Thymus (tissue), 11 donors: ENCODE measurements around the gene BTG1. TPM values are rescaled to one million over a fixed set of nuclear protein-coding genes. Genes with fewer than 3 reads are reported as not detected.
A peak's percentile ranks its signal among the peaks of the same experiment; 100 is the strongest.

Experiments used
- DNase-seq, 9 donors: peaks; one replicate each; pipeline ENCODE4 v3.0.0-alpha.2; 2013; ENCODE audit warnings: low spot score in 9 of 9, low read depth in 6 of 9, missing footprints in 1 of 9
- H3K27ac ChIP-seq, 2 donors: one replicate each; pipeline ENCODE4 v1.5.1; 2013; ENCODE audit warnings: control low read depth in 1 of 2, low read depth in 1 of 2, low read length in 1 of 2, mild to moderate bottlenecking in 1 of 2, moderate library complexity in 1 of 2
- H3K27me3 ChIP-seq, 2 donors: one replicate each; pipeline ENCODE4 v1.5.1; 2013; ENCODE audit warnings: low read length in 1 of 2; ENCODE audit not compliant: control insufficient read depth in 2 of 2, insufficient read depth in 1 of 2
- H3K36me3 ChIP-seq, 2 donors: one replicate each; pipeline ENCODE4 v1.5.1; 2013; ENCODE audit warnings: low read length in 1 of 2, mild to moderate bottlenecking in 1 of 2, moderate library complexity in 1 of 2; ENCODE audit not compliant: control insufficient read depth in 2 of 2, insufficient read depth in 2 of 2
- H3K4me1 ChIP-seq, 2 donors: one replicate each; pipeline ENCODE4 v1.5.1; 2013; ENCODE audit warnings: low read length in 2 of 2; ENCODE audit not compliant: control insufficient read depth in 2 of 2, insufficient read depth in 2 of 2
- H3K4me3 ChIP-seq, 2 donors: one replicate each; pipeline ENCODE4 v1.5.1; 2013; ENCODE audit warnings: low read length in 2 of 2, control low read depth in 1 of 2, mild to moderate bottlenecking in 1 of 2
- H3K9me3 ChIP-seq, 2 donors: one replicate each; pipeline ENCODE4 v1.5.1; 2013; ENCODE audit warnings: low read length in 1 of 2, mild to moderate bottlenecking in 1 of 2; ENCODE audit not compliant: control insufficient read depth in 2 of 2, insufficient read depth in 1 of 2
- WGBS: extraction: QIAGEN DNeasy Blood & Tissue Kit; methylation state at CpG from one replicate; pipeline ENCODE4 v1.1.7; 2013; 5-methylcytosine and 5-hydroxymethylcytosine counted together
- polyA plus RNA-seq: library from polyadenylated mRNA; stranded (reverse); fragments of 200-250 nt; gene quantifications from one replicate; pipeline ENCODE4 v1.2.3, GENCODE V29; 2013
- total RNA-seq: library from RNA; stranded (reverse); fragments of 120-200 nt; gene quantifications from one replicate; pipeline ENCODE4 v1.2.4, GENCODE V29; 2013
- donor health status: healthy.

Gene BTG1
- total and polyA plus RNA-seq, 2 donors = 38.1 to 313 TPM

DNA sequence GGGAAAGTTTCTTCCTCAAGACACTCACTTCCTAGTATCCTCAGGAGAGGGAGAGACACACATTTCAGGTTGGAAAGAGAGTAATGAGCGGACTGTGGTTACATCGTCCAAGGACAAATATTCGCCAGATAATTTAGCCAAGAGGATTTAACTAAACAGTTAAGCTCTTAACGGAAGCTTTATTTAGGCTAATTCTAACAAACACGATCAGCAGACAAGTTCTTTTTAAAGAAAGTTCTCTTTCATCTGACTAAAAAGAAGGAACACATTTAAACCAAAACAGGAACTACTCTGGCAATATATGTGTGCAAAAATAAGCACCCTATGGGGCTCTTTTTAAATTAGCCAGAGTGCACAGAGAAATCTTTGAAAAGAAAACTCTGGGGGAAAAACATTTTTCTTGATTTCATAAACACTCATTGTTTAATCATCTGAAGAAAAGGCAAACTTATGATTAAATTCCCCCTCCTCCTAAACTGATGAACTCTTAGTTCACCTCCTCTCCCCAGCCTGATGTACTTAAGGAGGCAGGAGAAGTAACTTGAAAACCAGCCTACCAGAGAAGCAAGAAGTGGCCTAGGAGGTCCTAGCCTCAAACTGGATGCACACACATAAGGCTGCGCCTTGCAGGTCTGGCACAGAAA lies 13.3 kb upstream of the BTG1 start:
- peaks cover 8 to 11% of the 10 kb centered on the region in 2 donors for H3K4me1 ChIP-seq
- DNase-seq = peak in 1 of 9 donors; percentile 57
- H3K27me3 ChIP-seq = no peaks in the 10 kb centered on the region
- 33% methylated on average over 6 of the region's 6 CpGs for WGBS
- H3K27ac ChIP-seq = peak overlapping the region; percentile 48 to 75
- no peaks in the 10 kb centered on the region for H3K9me3 ChIP-seq
- H3K4me3 ChIP-seq = no peak overlapping the region
- no peaks in the 10 kb centered on the region for H3K36me3 ChIP-seq

DNA sequence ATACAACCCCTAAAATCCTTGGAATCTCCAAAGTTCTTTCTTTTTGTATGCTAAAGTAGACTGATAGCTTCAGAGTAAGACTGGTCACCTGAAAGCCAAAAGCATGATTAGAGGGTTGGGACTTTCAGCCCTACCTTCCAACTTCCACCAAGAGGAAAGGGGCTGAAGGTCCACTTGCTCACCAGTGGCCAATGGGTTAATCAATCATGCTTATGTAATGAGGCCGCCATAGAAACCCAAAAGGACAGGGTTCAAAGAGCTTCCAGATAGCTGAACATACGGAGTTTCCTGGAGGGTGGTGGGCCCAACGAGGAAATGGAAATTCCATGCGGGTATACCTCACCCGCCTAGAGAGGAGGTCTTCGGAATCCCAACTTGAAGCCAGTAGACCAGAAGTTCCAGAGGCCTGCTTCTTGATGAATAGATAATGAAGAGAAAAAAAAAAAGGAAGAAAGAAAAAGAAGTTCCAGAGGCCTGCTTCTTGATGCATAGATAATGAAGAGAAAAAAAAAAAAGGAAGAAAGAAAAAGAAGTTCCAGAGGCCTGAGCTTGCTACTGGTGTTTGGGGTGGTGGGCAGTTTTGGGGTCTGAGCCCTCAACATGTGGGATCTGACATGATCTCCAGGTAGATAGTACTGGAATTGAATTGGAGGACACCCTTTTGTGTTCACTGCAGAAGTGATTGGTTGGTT lies 11.2 kb upstream of the BTG1 start:
- no peaks in the 10 kb centered on the region for H3K36me3 ChIP-seq
- H3K27ac ChIP-seq = no peak overlapping the region
- no peak for DNase-seq
- H3K9me3 ChIP-seq = no peaks in the 10 kb centered on the region
- H3K27me3 ChIP-seq = no peaks in the 10 kb centered on the region
- H3K4me3 ChIP-seq = no peak overlapping the region
- peaks cover 8 to 11% of the 10 kb centered on the region in 2 donors for H3K4me1 ChIP-seq
- WGBS = 98% methylated on average over 6 of the region's 6 CpGs

DNA sequence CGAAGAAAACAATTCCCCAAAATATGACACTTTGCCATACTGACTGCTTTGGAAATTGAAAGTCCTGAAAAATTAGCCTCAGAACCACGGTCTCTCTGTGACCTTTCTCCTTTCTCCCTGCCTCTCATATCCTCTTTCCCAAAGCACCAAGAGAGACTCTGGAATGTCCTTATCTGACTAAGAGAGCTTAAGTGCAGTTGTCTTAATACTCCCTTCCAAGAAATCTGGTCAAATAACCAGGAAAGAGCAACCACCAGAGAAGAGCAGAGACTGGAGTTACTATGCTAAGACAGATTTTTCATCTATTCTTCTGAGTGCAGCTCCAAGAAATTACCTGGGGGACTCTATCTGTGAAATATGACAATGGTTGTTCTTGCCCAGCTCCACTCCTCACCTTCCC lies 10.5 kb upstream of the BTG1 start:
- no peaks in the 10 kb centered on the region for H3K27me3 ChIP-seq
- no peak overlapping the region for H3K4me3 ChIP-seq
- peaks cover 8 to 11% of the 10 kb centered on the region in 2 donors for H3K4me1 ChIP-seq
- H3K36me3 ChIP-seq = no peaks in the 10 kb centered on the region
- no peaks in the 10 kb centered on the region for H3K9me3 ChIP-seq
- no peak overlapping the region for H3K27ac ChIP-seq
- DNase-seq = no peak
- 95% methylated on average over 2 of the region's 2 CpGs for WGBS

DNA sequence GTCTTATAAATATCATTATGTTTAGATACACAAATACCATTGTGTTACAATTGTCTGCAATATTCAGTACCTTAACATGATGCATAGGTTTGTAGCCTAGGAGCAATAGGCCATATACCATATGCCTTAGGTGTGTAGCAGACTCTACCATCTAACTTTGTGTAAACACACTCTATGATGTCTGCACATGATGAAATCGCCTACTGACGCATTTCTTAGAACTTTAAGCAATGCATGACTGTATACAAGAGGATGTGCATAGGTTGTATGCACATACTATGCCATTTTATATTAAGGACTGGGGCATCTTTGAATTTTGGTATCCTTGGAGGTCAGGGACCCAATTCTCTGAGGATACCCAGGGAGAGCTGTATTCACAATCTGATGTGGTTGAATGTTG lies 10.1 kb upstream of the BTG1 start:
- no peaks in the 10 kb centered on the region for H3K9me3 ChIP-seq
- no peaks in the 10 kb centered on the region for H3K36me3 ChIP-seq
- H3K27ac ChIP-seq = no peak overlapping the region
- no peak for DNase-seq
- WGBS = 97% methylated on average over 2 of the region's 2 CpGs
- H3K4me1 ChIP-seq = peaks cover 8 to 11% of the 10 kb centered on the region in 2 donors
- no peaks in the 10 kb centered on the region for H3K27me3 ChIP-seq
- H3K4me3 ChIP-seq = no peak overlapping the region

DNA sequence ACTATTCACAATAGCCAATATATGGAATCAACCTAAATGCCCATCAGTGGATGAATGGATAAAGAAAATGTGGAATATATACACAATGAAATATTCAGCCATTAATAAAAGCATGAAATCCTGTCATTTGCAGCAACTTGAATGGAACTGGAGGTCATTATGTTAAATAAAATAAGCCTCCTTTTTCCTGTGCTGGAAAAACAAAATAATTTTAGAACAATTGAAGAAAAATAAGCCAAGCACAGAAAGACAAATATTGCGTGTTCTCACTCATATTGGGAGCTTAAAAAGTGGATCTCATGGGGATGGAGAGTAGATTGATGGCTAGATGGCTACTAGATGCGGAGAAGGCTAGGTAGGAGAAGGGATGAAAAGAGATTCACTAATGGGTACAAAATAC lies 6.3 kb upstream of the BTG1 start:
- 98% methylated on average over 2 of the region's 2 CpGs for WGBS
- no peak overlapping the region for H3K4me3 ChIP-seq
- no peaks in the 10 kb centered on the region for H3K9me3 ChIP-seq
- no peaks in the 10 kb centered on the region for H3K27me3 ChIP-seq
- H3K36me3 ChIP-seq = no peaks in the 10 kb centered on the region
- H3K27ac ChIP-seq = no peak overlapping the region
- DNase-seq = no peak
- H3K4me1 ChIP-seq = peaks cover 4 to 8% of the 10 kb centered on the region in 2 donors

DNA sequence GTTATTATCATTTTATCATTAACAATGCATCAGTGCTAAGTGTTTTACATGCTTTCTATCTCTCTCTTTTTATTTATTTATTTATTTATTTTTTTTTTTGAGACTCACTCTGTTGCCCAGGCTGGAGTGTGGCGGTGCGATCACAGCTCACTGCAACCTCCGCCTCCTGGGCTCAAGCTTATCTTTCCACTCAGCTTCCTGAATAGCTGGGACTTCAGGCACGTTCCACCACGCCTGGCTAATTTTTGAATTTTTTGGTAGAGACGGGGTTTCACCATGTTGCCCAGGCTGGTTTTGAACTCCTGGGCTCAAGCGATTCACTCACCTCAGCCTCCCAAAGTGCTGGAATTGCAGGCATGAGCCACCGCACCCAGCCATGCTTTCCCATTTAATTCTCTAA lies 3.9 kb upstream of the BTG1 start:
- no peaks in the 10 kb centered on the region for H3K9me3 ChIP-seq
- H3K4me3 ChIP-seq = no peak overlapping the region
- no peaks in the 10 kb centered on the region for H3K27me3 ChIP-seq
- peaks cover 4 to 8% of the 10 kb centered on the region in 2 donors for H3K4me1 ChIP-seq
- peaks cover under 1 to 2% of the 10 kb centered on the region in 2 donors for H3K36me3 ChIP-seq
- DNase-seq = no peak
- H3K27ac ChIP-seq = no peak overlapping the region
- 98% methylated on average over 8 of the region's 8 CpGs for WGBS

DNA sequence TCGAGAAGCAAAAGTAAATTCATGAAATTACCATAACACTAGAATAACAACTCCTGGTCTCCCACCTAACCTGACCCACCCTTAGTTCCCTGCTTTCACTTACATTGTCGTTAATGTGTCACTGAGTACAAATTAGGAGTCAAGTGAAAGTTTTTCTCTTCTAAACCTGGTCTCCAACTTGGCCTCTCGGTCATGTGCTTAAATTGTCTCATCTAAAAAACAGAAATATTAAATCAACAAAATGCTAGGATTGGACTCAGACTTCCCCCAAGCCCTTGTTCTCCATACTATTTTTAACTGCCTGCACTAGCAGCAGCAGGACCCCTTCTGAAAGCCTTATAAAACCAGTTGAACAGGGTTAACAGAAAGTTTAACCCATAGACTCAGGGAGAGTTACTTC lies 1.8 kb upstream of the BTG1 start:
- peaks cover 4 to 8% of the 10 kb centered on the region in 2 donors for H3K4me1 ChIP-seq
- DNase-seq = peak in 1 of 9 donors; percentile 58
- H3K36me3 ChIP-seq = peaks cover 10 to 18% of the 10 kb centered on the region in 2 donors
- no peaks in the 10 kb centered on the region for H3K27me3 ChIP-seq
- no peaks in the 10 kb centered on the region for H3K9me3 ChIP-seq
- peak overlapping the region; percentile 51 to 62 for H3K27ac ChIP-seq
- H3K4me3 ChIP-seq = peak overlapping the region in 1 of 2 donors; percentile 40
- 55% methylated on average over 3 of the region's 3 CpGs for WGBS

DNA sequence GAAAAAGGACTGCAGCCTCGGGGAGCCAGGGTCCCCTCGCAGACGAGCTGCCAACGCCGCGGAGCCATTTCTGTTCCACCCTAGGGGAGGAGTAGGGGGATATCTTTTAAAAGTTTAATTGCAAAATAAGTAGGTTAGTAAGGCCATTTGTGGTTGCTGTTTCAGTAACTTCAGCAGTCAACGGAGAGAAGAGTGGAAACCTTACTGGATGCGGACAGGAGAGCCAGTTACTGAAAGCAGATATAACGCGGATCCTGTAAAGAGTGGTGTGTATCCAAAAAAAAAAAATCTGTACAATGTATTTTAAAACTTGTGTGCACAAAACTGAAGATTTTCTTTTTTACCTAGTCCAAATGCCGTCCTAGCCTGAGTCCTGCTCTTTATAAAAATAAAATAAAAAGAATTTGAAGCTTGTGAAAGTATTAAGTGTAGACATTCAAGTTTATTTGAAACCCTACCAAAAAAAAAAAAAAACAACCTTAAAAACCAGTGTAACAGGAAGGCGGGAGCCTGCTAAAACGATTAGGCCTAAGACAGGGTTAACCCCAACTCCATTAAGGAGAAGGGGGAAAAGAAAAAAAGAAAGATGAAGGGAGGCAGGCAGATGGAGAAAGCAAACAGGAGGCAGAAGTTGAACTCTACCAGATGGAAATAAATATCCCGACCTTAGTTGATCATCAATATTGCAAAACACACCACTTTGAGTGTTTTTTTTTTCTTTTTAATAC lies 1.0 kb upstream of the BTG1 start:
- 7% methylated on average over 14 of the region's 14 CpGs for WGBS

DNA sequence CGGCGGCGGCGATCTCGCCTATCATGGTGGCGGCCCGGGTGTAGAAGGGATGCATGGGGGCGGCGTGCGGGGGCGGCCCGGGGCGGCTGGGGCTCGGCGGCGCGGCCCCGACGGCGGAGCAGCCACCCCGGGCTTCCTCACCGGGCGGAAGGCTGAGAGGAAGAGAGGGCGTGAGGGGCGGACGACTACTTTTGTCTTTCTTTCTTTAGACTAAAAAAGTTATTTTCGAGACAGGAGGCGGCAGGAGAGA lies 240 bp downstream of the BTG1 start:
- H3K4me1 ChIP-seq = peaks cover 4 to 8% of the 10 kb centered on the region in 2 donors
- no peak for DNase-seq
- peak overlapping the region; percentile 85 to 96 for H3K4me3 ChIP-seq
- peaks cover 10 to 29% of the 10 kb centered on the region in 2 donors for H3K36me3 ChIP-seq
- under 1% methylated on average over 28 of the region's 28 CpGs for WGBS
- H3K27ac ChIP-seq = peak overlapping the region; percentile 97 to 98
- no peaks in the 10 kb centered on the region for H3K9me3 ChIP-seq
- H3K27me3 ChIP-seq = no peaks in the 10 kb centered on the region

More for the DNA sequence above, 1.0 kb upstream of the BTG1 start:
- H3K4me1 ChIP-seq = peaks cover 4 to 8% of the 10 kb centered on the region in 2 donors
- DNase-seq = peak in 1 of 9 donors; percentile 60
- H3K27ac ChIP-seq = peak overlapping the region; percentile 97 to 99
- H3K27me3 ChIP-seq = no peaks in the 10 kb centered on the region
- peak overlapping the region; percentile 77 to 85 for H3K4me3 ChIP-seq
- H3K9me3 ChIP-seq = no peaks in the 10 kb centered on the region
- H3K36me3 ChIP-seq = peaks cover 10 to 22% of the 10 kb centered on the region in 2 donors
